ENCODE results near the gene DENND1A. TPM values are rescaled to one million over a fixed set of nuclear protein-coding genes. Genes with fewer than 3 reads are reported as not detected.

The DENND1A gene
- polyA plus RNA-seq, 6 donors from 2014 or later: 4.0 to 9.5 (median 5.3) TPM

DNA sequence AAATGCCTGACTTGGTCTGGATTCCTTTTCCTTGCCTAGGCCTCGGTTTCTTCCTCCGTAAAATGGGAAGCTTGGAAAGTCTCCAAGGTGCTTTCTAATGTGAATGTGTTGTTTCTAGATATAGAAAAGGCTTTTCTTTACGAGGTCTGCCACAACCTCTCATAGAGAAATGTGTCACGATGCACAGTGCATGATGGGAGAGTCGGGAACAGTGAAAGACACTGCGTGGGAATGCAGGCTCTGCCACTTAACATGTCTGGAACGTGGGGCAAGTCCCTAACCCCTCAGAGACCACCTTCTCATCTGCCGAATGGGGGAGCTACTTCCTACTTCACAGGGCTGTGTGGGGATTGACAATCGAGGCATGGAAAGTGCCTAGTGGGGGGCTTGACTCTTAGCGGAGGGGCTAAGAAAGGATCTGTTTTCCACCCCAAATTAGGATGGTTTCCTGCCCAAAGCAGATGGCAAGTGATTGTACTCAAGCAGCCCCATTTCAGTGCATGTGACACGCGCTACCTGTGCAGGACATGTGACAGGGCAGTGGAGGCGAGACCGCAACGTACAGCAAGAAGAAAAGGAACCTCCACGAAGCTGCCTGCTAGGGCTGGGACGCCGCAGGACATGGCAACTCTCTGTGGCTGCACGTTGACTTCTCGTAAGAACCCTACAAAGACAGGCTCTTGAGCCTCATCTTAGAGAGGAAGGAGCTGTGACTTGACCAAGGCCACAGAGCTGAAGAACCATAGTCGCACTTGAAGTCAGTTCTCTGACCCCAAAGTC, 458.7 kb downstream of the DENND1A start:
- Mint-ChIP-seq H3K4me1 (peaks cover 9 to 12% (median 12%) of the 10 kb centered on the region in 3 donors), H3K9me3 (no peaks in the 10 kb centered on the region), H3K27me3 (no peaks in the 10 kb centered on the region), H3K4me3 (no peak overlapping the region), H3K27ac (no peak overlapping the region), H3K36me3 (no peaks in the 10 kb centered on the region)
- DNase-seq: no peak
- no peak for ATAC-seq (ENCODE audit: low read depth in 2 of 2)

DNA sequence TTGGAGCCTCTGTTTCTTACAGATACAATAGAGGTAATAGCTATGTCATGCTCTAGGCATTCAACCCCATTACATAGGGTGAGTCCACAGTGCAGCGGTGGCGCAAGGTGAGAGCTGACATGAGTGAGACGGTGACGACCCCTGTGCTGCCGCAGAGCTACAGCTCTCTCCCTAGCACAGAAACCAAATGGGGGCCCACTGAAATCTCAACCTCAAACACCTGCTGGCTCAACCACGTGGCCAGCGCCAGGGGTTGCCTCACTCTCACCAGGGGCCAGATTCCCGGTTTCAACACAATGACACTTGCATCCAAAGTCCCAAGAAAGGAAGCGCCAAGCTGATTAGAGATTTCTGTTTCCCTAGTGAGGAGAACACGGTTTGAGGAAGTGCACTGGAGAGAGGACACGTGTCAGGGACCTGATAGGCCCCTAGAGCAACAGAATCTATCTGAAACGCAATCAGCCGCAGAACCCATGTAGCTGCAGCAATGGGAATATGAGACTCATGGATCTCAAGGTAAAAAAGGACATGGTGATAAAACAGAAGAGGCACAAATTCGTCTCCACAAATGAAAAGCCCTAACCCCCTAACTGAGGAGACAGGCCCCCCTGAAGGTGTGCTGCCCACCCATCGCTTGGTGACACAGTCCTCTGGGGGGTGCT, 459.7 kb downstream of the DENND1A start:
- DNase-seq (no peak), ATAC-seq (ENCODE audit: low read depth in 2 of 2) (no peak)
- Mint-ChIP-seq H3K27me3 (no peaks in the 10 kb centered on the region), H3K9me3 (no peaks in the 10 kb centered on the region), H3K4me3 (no peak overlapping the region), H3K4me1 (peaks cover 9 to 12% (median 12%) of the 10 kb centered on the region in 3 donors), H3K36me3 (no peaks in the 10 kb centered on the region), H3K27ac (no peak overlapping the region)

DNA sequence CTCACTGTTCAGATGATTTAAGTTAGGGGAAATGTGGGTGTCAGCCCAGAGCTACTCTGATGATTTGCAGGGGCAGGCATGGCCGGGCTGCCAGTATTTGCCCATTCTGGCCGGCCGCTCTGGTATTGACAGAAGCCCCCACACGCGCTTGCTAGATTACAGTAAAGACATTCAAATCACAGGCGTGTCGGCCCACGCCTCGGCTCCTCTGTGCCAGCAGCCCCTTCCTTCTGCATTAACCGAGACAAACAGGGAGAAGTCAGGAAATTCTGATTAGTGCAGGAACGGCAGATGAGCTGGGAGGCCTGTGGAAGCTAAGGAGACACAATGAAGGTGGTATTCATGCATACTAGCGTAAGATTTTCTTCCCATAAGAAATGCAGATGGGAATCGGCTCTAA, 460.6 kb downstream of the DENND1A start:
- H3K27ac Mint-ChIP-seq: peak overlapping the region in 2 of 6 donors; percentile 16 to 49
- peaks cover 9 to 12% (median 12%) of the 10 kb centered on the region in 3 donors for H3K4me1 Mint-ChIP-seq
- DNase-seq: no peak
- no peak overlapping the region for H3K4me3 Mint-ChIP-seq
- no peaks in the 10 kb centered on the region for H3K27me3 Mint-ChIP-seq
- peaks cover 2 to 4% of the 10 kb centered on the region in 2 donors for H3K36me3 Mint-ChIP-seq
- no peak for ATAC-seq (ENCODE audit: low read depth in 2 of 2)
- peaks cover 0 to 2% (median 0%) of the 10 kb centered on the region in 7 donors for H3K9me3 Mint-ChIP-seq

DNA sequence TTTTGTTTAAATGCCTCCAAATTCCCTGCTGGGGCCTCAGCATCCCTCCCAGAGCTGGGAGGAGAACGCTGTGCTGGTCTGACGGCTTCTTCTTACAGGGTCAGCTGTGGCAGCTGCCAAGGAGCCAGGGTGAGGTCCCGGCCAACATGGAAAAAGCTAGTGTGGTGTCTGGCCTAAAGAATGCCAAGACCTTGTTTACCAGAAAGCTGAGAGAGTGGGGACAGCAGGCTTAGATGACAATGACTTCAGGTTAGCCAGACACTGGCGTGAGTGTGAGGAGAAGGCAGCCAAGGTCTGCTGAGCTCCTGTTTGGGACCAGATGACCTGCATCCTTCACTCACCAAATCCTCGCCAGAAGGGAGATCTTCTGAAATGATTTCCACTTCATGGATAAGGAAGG, 461.4 kb downstream of the DENND1A start:
- DNase-seq: no peak
- Mint-ChIP-seq H3K4me3 (no peak overlapping the region), H3K9me3 (peaks cover 0 to 4% (median 0%) of the 10 kb centered on the region in 7 donors), H3K27me3 (no peaks in the 10 kb centered on the region), H3K36me3 (peaks cover 6 to 9% of the 10 kb centered on the region in 2 donors), H3K4me1 (peaks cover 9 to 12% (median 12%) of the 10 kb centered on the region in 3 donors), H3K27ac (no peak overlapping the region)
- ATAC-seq (ENCODE audit: low read depth in 2 of 2): no peak

DNA sequence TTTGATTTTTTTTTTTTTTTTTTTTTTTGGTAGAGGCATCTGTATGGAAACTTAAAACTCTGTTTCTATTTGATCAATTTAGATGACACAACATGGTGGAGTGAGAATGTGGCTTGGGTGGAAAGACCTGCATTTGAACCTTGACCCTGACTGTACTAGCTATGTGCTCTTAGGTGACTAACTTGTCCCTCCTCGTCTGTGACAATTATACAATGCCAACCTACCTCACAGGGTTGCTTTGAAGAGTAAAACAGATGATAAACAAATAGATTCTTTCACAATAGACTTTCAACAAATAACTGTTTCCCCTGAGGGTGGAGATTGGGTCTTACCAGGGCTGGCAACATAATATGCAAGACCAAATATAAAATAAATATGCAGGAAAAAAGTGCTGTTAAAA, 464.6 kb downstream of the DENND1A start:
- Mint-ChIP-seq H3K36me3 (peaks cover 6 to 9% of the 10 kb centered on the region in 2 donors), H3K9me3 (peaks cover 0 to 4% (median 0%) of the 10 kb centered on the region in 7 donors), H3K27me3 (no peaks in the 10 kb centered on the region), H3K4me1 (no peaks in the 10 kb centered on the region), H3K4me3 (no peak overlapping the region), H3K27ac (peak overlapping the region in 1 of 6 donors; percentile 48)
- DNase-seq (no peak), ATAC-seq (ENCODE audit: low read depth in 2 of 2) (no peak)

DNA sequence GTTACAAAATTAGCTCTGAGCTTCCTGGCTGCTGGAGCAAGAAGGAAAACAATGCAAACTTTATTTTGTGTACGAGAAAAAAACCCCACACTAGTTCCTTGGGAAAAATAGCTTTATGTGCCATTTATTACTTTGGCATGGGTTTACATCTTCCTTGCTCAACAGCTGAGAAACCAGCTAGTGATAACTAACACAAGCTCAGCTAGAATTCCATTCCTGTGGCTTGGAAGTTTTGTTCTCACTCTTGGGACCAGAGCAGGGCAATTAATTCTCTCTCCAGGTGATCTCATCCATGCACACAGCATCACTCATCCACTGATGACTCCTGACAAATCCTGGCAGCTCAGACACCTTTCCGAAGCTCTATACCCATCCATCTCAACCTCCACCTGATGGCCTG, 469.8 kb downstream of the DENND1A start:
- no peaks in the 10 kb centered on the region for H3K4me1 Mint-ChIP-seq
- no peak overlapping the region for H3K27ac Mint-ChIP-seq
- peaks cover 0 to 4% (median 0%) of the 10 kb centered on the region in 7 donors for H3K9me3 Mint-ChIP-seq
- no peaks in the 10 kb centered on the region for H3K27me3 Mint-ChIP-seq
- DNase-seq (no peak), ATAC-seq (ENCODE audit: low read depth in 2 of 2) (no peak)
- H3K4me3 Mint-ChIP-seq: no peak overlapping the region
- peaks cover 16 to 17% of the 10 kb centered on the region in 2 donors for H3K36me3 Mint-ChIP-seq

DNA sequence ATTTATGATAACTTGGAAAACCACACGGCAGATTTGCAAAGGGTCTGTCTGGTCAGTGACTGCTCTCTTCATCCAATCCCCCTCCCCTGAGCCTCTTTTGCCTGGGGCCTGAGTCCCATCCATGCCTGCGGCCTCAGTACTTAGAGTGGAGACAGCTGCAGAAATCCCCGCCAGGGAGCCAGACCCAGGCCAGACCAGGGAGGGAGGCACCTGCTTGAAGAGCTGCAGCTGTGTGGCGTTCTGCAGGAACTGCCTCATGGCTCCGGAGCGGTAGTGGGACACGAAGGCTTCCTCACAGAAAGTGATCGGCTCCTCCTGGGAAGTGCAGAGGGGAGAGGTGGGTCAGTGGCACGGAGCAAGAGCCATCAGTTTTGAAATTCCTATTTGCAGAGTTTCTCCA, 472.3 kb downstream of the DENND1A start:
- H3K9me3 Mint-ChIP-seq: no peaks in the 10 kb centered on the region
- H3K4me1 Mint-ChIP-seq: no peaks in the 10 kb centered on the region
- H3K36me3 Mint-ChIP-seq: peaks cover 14 to 19% of the 10 kb centered on the region in 2 donors
- no peak overlapping the region for H3K27ac Mint-ChIP-seq
- H3K4me3 Mint-ChIP-seq: no peak overlapping the region
- no peaks in the 10 kb centered on the region for H3K27me3 Mint-ChIP-seq
- DNase-seq (no peak), ATAC-seq (ENCODE audit: low read depth in 2 of 2) (no peak)

DNA sequence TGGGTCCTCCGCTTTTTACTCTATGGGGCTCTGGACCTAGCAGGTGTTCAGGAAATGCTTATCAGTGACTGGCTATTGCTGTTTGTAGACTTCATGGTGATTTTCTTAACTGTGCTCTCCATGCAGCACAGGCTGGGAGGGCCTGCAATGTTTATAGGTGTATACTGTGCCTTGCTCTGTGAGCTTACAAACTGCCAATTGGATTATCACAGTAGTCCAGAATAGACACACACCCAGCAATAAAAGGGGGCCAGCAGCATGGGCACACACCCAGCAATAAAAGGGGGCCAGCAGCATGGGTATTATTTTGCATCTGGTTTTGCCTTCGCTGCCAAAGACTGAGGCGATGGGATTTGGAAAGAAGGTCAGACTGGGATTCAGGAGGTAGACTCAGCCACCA, 473.9 kb downstream of the DENND1A start:
- H3K36me3 Mint-ChIP-seq: peaks cover 17 to 31% of the 10 kb centered on the region in 2 donors

DNA sequence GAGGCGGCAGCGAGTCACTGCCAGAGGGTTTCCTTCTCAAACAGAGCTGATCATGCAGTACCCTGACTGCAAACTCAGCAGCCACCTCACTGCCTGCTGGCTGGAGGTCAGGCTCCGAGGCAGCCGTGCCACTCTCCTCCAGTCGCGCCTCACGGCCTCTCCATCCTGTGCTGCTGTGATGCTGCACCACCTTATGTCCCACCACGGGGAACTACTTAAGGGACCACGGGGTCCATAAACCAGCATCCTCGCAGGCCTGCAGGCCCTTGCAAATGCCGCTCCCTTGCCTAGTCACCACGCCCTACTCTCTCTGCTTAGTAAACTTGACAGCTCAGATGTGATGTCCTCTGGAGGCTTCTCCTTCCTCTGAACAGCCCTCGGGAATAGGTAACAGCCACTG, 474.7 kb downstream of the DENND1A start:
- Mint-ChIP-seq H3K27me3 (no peaks in the 10 kb centered on the region), H3K4me1 (no peaks in the 10 kb centered on the region), H3K4me3 (no peak overlapping the region)

More for the DNA sequence above, 473.9 kb downstream of the DENND1A start:
- H3K4me3 Mint-ChIP-seq: no peak overlapping the region
- H3K27ac Mint-ChIP-seq: no peak overlapping the region
- ATAC-seq (ENCODE audit: low read depth in 2 of 2) (no peak), DNase-seq (no peak)
- no peaks in the 10 kb centered on the region for H3K4me1 Mint-ChIP-seq
- no peaks in the 10 kb centered on the region for H3K27me3 Mint-ChIP-seq
- no peaks in the 10 kb centered on the region for H3K9me3 Mint-ChIP-seq

DNA sequence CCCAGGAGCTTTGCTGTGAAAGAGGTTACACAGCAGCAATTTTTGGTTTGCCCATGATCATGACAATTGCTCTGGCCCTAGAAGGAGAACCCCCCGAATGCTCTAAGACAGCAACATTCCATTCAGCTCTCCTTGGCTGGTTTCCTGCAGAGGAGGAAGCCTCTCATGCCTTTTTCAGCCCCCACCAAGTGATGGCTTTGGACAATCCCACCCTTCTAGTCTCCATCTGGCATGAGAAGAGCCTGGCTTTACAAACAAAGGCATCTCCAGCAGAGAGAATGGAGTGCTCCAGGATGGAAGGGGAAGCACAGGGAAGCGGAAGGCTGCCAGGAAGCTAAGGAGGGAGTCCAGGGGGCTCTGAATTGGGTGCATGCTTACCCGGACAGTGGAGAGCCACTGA, 475.6 kb downstream of the DENND1A start:
- no peak for DNase-seq
- Mint-ChIP-seq H3K27ac (no peak overlapping the region), H3K36me3 (peaks cover 17 to 37% of the 10 kb centered on the region in 2 donors), H3K27me3 (no peaks in the 10 kb centered on the region), H3K4me1 (no peaks in the 10 kb centered on the region), H3K9me3 (no peaks in the 10 kb centered on the region), H3K4me3 (no peak overlapping the region)
- ATAC-seq (ENCODE audit: low read depth in 2 of 2): no peak

More for the DNA sequence above, 474.7 kb downstream of the DENND1A start:
- H3K27ac Mint-ChIP-seq: peak overlapping the region in 1 of 6 donors; percentile 82
- no peak for ATAC-seq (ENCODE audit: low read depth in 2 of 2)
- no peaks in the 10 kb centered on the region for H3K9me3 Mint-ChIP-seq
- DNase-seq: no peak
- H3K36me3 Mint-ChIP-seq: peaks cover 17 to 37% of the 10 kb centered on the region in 2 donors

DNA sequence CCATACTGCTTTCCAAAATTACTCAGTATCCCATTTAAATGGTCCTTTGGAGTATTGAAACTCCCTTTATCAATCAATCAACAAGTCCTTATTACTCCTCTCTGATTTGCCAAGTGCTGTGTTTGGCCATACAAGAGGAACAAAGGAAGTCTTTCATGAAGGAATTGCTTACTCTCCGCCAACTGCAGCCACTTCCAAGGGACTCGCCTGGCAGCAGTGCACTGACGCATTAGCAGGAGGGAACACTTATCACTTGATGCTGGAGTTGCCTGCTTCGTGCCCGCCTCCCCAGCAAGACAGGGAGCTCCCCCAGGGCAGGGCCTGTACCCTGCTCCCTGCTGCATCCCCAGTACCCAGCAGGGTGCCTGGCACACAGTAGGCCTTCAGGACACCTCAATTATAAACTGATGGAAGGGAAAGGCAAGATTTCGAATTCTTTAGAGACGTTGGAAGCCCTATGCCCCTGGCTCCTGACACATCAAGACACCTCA, 476.1 kb downstream of the DENND1A start:
- Mint-ChIP-seq H3K9me3 (no peaks in the 10 kb centered on the region), H3K27me3 (no peaks in the 10 kb centered on the region), H3K27ac (no peak overlapping the region), H3K36me3 (peaks cover 17 to 37% of the 10 kb centered on the region in 2 donors), H3K4me1 (no peaks in the 10 kb centered on the region), H3K4me3 (no peak overlapping the region)
- ATAC-seq (ENCODE audit: low read depth in 2 of 2): no peak
- no peak for DNase-seq

DNA sequence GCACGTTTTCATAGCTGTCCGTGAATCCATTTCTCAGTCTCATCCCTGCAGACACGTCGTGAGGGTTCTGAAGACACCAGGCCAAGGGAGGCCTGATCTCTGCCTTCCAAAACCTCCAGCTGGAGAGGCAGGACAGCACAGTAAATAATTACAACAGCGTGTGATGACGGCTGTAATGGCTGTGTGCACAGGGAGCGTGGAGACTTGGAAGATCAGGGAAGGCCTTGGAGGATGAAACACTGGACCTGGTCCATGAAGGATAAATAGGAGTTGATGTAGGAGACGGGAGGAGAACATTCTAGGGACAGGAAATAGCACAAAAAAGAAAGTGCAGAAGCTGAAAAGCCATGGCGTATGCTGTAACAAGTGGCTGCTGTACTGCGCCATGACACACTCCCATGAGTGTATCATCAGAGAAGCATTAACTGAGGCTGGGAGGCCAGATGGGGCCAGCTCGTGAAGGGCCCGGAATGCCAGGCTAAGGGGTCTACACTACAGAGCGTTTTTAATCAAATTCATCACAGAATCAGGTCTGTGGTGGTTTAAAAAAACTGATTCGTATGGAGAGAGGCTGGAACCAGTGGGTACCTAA, 476.8 kb downstream of the DENND1A start:
- peaks cover 17 to 37% of the 10 kb centered on the region in 2 donors for H3K36me3 Mint-ChIP-seq
- H3K9me3 Mint-ChIP-seq: no peaks in the 10 kb centered on the region
- DNase-seq: no peak
- H3K27ac Mint-ChIP-seq: peak overlapping the region in 1 of 6 donors; percentile 53
- no peak for ATAC-seq (ENCODE audit: low read depth in 2 of 2)
- H3K4me1 Mint-ChIP-seq: no peaks in the 10 kb centered on the region
- H3K4me3 Mint-ChIP-seq: no peak overlapping the region
- H3K27me3 Mint-ChIP-seq: no peaks in the 10 kb centered on the region

DNA sequence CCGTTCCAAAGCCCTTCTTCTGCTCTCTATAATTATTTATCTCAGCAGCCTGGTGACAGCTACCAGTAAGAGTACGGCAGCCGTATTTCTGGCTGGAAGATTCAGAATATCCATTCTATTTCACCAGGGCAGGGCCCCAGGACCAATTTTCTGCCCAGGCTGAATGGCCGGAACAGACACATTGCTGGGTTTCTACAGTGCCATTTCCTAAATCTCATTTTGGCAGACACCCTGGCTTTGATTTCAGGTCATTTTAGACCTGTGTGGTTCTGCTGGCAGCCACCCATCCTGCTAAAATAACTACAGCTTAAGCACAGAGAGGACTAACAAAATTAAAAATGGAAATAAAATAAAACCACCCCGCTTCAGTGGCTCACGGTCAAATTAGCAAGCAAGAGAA, 478.9 kb downstream of the DENND1A start:
- H3K27me3 Mint-ChIP-seq: no peaks in the 10 kb centered on the region
- H3K27ac Mint-ChIP-seq: no peak overlapping the region
- H3K9me3 Mint-ChIP-seq: no peaks in the 10 kb centered on the region
- no peak overlapping the region for H3K4me3 Mint-ChIP-seq
- H3K36me3 Mint-ChIP-seq: peaks cover 27 to 45% of the 10 kb centered on the region in 2 donors
- peaks cover 0 to under 1% (median 0%) of the 10 kb centered on the region in 3 donors for H3K4me1 Mint-ChIP-seq
- no peak for ATAC-seq (ENCODE audit: low read depth in 2 of 2)
- DNase-seq: no peak

Measured in naive B cell (primary cell).